SK-N-MC (cell line): ENCODE results near the gene TM9SF1.

ENCODE experiments used
- DNase-seq: peaks from one replicate; pipeline ENCODE4 v3.0.0-alpha.2; 2011; ENCODE audit warnings: low read depth, low spot score
- H3K27ac ChIP-seq: fragments of 200-600 bp; sonication (generic); 2 replicates; pipeline ENCODE4 v1.5.1; 2016; ENCODE audit warnings: mixed run types
- H3K36me3 ChIP-seq: fragments of 200-600 bp; sonication (generic); 2 replicates; pipeline ENCODE4 v1.6.1; 2017; ENCODE audit warnings: antibody characterized with exemption, low read length, mixed read lengths; ENCODE audit not compliant: insufficient read depth
- H3K4me3 ChIP-seq: fragments of 200-600 bp; sonication (generic); 2 replicates; pipeline ENCODE4 v1.5.1; 2016
- H3K9ac ChIP-seq: fragments of 200-600 bp; sonication (generic); 2 replicates; pipeline ENCODE4 v1.8.0; 2017; ENCODE audit warnings: mixed run types, mixed read lengths; ENCODE audit not compliant: insufficient read length
- H3K9me3 ChIP-seq: fragments of 200-600 bp; sonication (generic); 2 replicates; pipeline ENCODE4 v1.6.1; 2017; ENCODE audit warnings: low read depth, mild to moderate bottlenecking, antibody characterized with exemption, low read length, moderate library complexity, mixed read lengths
- EZH2 ChIP-seq: fragments of 200-600 bp; sonication (generic); IDR thresholded peaks from one replicate; pipeline ENCODE4 v1.6.1; 2017; ENCODE audit warnings: antibody characterized with exemption
- FOXP2 ChIP-seq: optimal IDR thresholded peaks from 2 replicates; pipeline ENCODE3; 2011; ENCODE audit warnings: mild to moderate bottlenecking, moderate library complexity; ENCODE audit not compliant: insufficient read depth; ENCODE audit errors: extremely low read length, control extremely low read depth
- POLR2AphosphoS5 ChIP-seq: IDR thresholded peaks from 2 replicates; pipeline ENCODE4 v1.6.1; 2012; ENCODE audit warnings: mild to moderate bottlenecking, low read depth, low read length, borderline replicate concordance

The TM9SF1 gene

GRCh38 chr14:24171422-24172260, 23.6 kb downstream of the TM9SF1 start, which contains the start of gene REC8:
Gene REC8, plus strand, starts transcription at chr14:24172080. Its CDS starts 473 bp downstream, at chr14:24172553.
- TF ChIP-seq POLR2AphosphoS5 (no peak), FOXP2 (no peak), EZH2 (no peak)
- no peaks in the 10 kb centered on the region for H3K9me3 ChIP-seq
- no peak within 1 kb of the TSS for H3K9ac ChIP-seq
- H3K27ac ChIP-seq: no peak within 1 kb of the TSS
- no peak for DNase-seq
- H3K36me3 ChIP-seq: no peaks in the 10 kb centered on the region
- no peak within 1 kb of the TSS for H3K4me3 ChIP-seq

- Histone ChIP-seq H3K27ac (peak overlapping the region; percentile 31; the same call in 1 of the 2 replicates), H3K4me3 (no peak overlapping the region), H3K9me3 (no peaks in the 10 kb centered on the region), H3K9ac (no peak overlapping the region), H3K36me3 (no peaks in the 10 kb centered on the region; the same call in 1 of the 2 replicates)
- no peak for DNase-seq
- TF ChIP-seq EZH2 (no peak), POLR2AphosphoS5 (no peak), FOXP2 (no peak)
Observed at GRCh38 chr14:24167469-24168114, 27.6 kb downstream of the TM9SF1 start.

GRCh38 chr14:24165785-24166184, 29.5 kb downstream of the TM9SF1 start:
- no peak for TF ChIP-seq EZH2
- TF ChIP-seq POLR2AphosphoS5: no peak
- TF ChIP-seq FOXP2: no peak
- no peak overlapping the region for H3K27ac ChIP-seq
- no peak overlapping the region for H3K4me3 ChIP-seq
- H3K9ac ChIP-seq: no peak overlapping the region
- no peaks in the 10 kb centered on the region for H3K9me3 ChIP-seq
- DNase-seq: no peak
- no peaks in the 10 kb centered on the region; the same call in 1 of the 2 replicates for H3K36me3 ChIP-seq

- Histone ChIP-seq H3K4me3 (no peak overlapping the region), H3K27ac (no peak overlapping the region), H3K36me3 (peaks cover 11% of the 10 kb centered on the region; the same call in 1 of the 2 replicates), H3K9ac (peak overlapping the region; percentile 45), H3K9me3 (no peaks in the 10 kb centered on the region)
- no peak for TF ChIP-seq FOXP2
- TF ChIP-seq EZH2: no peak
- no peak for DNase-seq
Observed at GRCh38 chr14:24164518-24164991, 30.7 kb downstream of the TM9SF1 start.

- DNase-seq: no peak
- peak overlapping the region; percentile 64 for H3K9ac ChIP-seq
- H3K4me3 ChIP-seq: peak overlapping the region; percentile 78; the same call in 1 of the 2 replicates
- H3K27ac ChIP-seq: no peak overlapping the region
- H3K36me3 ChIP-seq: peaks cover 25% of the 10 kb centered on the region
- no peaks in the 10 kb centered on the region for H3K9me3 ChIP-seq
- TF ChIP-seq FOXP2: no peak
- TF ChIP-seq EZH2: no peak
- TF ChIP-seq POLR2AphosphoS5: no peak
Observed at GRCh38 chr14:24162093-24162492, 33.1 kb downstream of the TM9SF1 start.

GRCh38 chr14:24160850-24161804, 34.1 kb downstream of the TM9SF1 start, which contains the start of gene IRF9:
Gene IRF9, plus strand, starts transcription at chr14:24161265. Its CDS starts 880 bp downstream, at chr14:24162145.
- peaks cover 31% of the 10 kb centered on the region for H3K36me3 ChIP-seq
- no peaks in the 10 kb centered on the region for H3K9me3 ChIP-seq
- peak within 1 kb of the TSS; percentile 78 for H3K4me3 ChIP-seq
- H3K27ac ChIP-seq: no peak within 1 kb of the TSS
- TF ChIP-seq FOXP2 (peak; percentile 16), EZH2 (no peak), POLR2AphosphoS5 (peak; percentile 68)
- DNase-seq: peak; percentile 91
- peak within 1 kb of the TSS; percentile 64 for H3K9ac ChIP-seq

GRCh38 chr14:24160499-24160849, 34.8 kb downstream of the TM9SF1 start:
- Histone ChIP-seq H3K9me3 (no peaks in the 10 kb centered on the region), H3K36me3 (peaks cover 36% of the 10 kb centered on the region), H3K9ac (no peak overlapping the region), H3K27ac (no peak overlapping the region), H3K4me3 (no peak overlapping the region)
- TF ChIP-seq EZH2 (no peak), FOXP2 (no peak), POLR2AphosphoS5 (no peak)
- no peak for DNase-seq
